HEK293 (cell line): ENCODE measurements around the gene CSMD2.
"Not testable (repeated sequence)": the region's sequence is repeated elsewhere in the genome, so short reads cannot be mapped to it uniquely, and the experiment has no call there.

Source experiments
- CTCF ChIA-PET: fragments of 350-600 bp; formaldehyde crosslinking; extraction: SDS; loops from one replicate; lab custom pipeline; 2021; ENCODE audit warnings: antibody characterized with exemption; lab: Yijun Ruan, JAX
- POLR2A ChIA-PET: fragments of 300-600 bp; formaldehyde crosslinking; extraction: SDS; loops from one replicate; lab custom pipeline; 2020; ENCODE audit warnings: antibody characterized with exemption, inconsistent platforms; lab: Yijun Ruan, JAX
- H3K27ac ChIP-seq: fragments of 200-500 bp; sonication (Bioruptor generic); 2 replicates; pipeline ENCODE4 v1.5.1; 2014; ENCODE audit warnings: low read depth, low read length, control low read depth, inconsistent platforms; ENCODE audit errors: extremely low read depth
- H3K36me3 ChIP-seq, 2 experiments: fragments of 200-500 bp in 1 of 2; sonication (Bioruptor generic) in 1 of 2; 1 replicate in 1 of 2; 2 replicates in 1 of 2; pipeline ENCODE4 v1.5.1; 2014 to 2017; ENCODE audit warnings: inconsistent platforms in 2 of 2, low read length in 2 of 2; ENCODE audit not compliant: control insufficient read depth in 2 of 2, insufficient read depth in 1 of 2
- H3K4me1 ChIP-seq: fragments of 200-500 bp; sonication (Bioruptor generic); 2 replicates; pipeline ENCODE4 v1.5.1; 2014; ENCODE audit warnings: mild to moderate bottlenecking, low read length, inconsistent platforms; ENCODE audit not compliant: control insufficient read depth, insufficient read depth
- H3K4me3 ChIP-seq: 2 replicates; pipeline ENCODE4 v1.5.1; 2011; ENCODE audit warnings: low read depth, mild to moderate bottlenecking, control low read depth, low read length, moderate library complexity
- H3K9me3 ChIP-seq: fragments of 200-500 bp; sonication (Bioruptor generic); 2 replicates; pipeline ENCODE4 v1.5.1; 2014; ENCODE audit warnings: low read depth, low read length, inconsistent platforms; ENCODE audit not compliant: control insufficient read depth, insufficient read depth
- SCRT1 ChIP-seq: fragments of 450-650 bp; formaldehyde crosslinking; IDR thresholded peaks from 2 replicates; pipeline ENCODE4 v1.5.1; 2016; ENCODE audit warnings: missing biosample characterization, missing genetic modification characterization, borderline replicate concordance
- ZBTB8A ChIP-seq: fragments of 450-650 bp; formaldehyde crosslinking; IDR thresholded peaks from 2 replicates; pipeline ENCODE4 v1.5.1; 2016; ENCODE audit warnings: missing biosample characterization, missing genetic modification characterization
- ZIC2 ChIP-seq: fragments of 450-650 bp; formaldehyde crosslinking; IDR thresholded peaks from 2 replicates; pipeline ENCODE4 v1.5.1; 2016; ENCODE audit warnings: missing biosample characterization, missing genetic modification characterization
- ZNF16 ChIP-seq: fragments of 450-650 bp; formaldehyde crosslinking; IDR thresholded peaks from 2 replicates; pipeline ENCODE4 v1.5.1; 2016; ENCODE audit warnings: low read depth, missing biosample characterization, missing genetic modification characterization
- ZNF169 ChIP-seq: fragments of 450-650 bp; formaldehyde crosslinking; IDR thresholded peaks from 2 replicates; pipeline ENCODE4 v1.5.1; 2016; ENCODE audit warnings: missing biosample characterization, missing genetic modification characterization
- ZNF202 ChIP-seq: fragments of 450-650 bp; formaldehyde crosslinking; IDR thresholded peaks from 2 replicates; pipeline ENCODE4 v1.5.1; 2016; ENCODE audit warnings: missing biosample characterization, missing genetic modification characterization, borderline replicate concordance
- ZNF248 ChIP-seq: fragments of 450-650 bp; formaldehyde crosslinking; IDR thresholded peaks from 2 replicates; pipeline ENCODE4 v1.5.1; 2017; ENCODE audit warnings: missing biosample characterization, missing genetic modification characterization
- ZNF292 ChIP-seq: fragments of 450-650 bp; formaldehyde crosslinking; IDR thresholded peaks from 2 replicates; pipeline ENCODE4 v1.5.1; 2016; ENCODE audit warnings: low read depth, missing biosample characterization, missing genetic modification characterization, borderline replicate concordance
- ZNF350 ChIP-seq: fragments of 450-650 bp; formaldehyde crosslinking; IDR thresholded peaks from 2 replicates; pipeline ENCODE4 v1.5.0; 2017; ENCODE audit warnings: missing biosample characterization, mild to moderate bottlenecking, missing genetic modification characterization
- ZNF473 ChIP-seq: fragments of 450-650 bp; formaldehyde crosslinking; IDR thresholded peaks from 2 replicates; pipeline ENCODE4 v1.5.1; 2017; ENCODE audit warnings: missing biosample characterization, missing genetic modification characterization
- ZNF48 ChIP-seq: fragments of 450-650 bp; formaldehyde crosslinking; IDR thresholded peaks from 2 replicates; pipeline ENCODE4 v1.5.1; 2016; ENCODE audit warnings: missing biosample characterization, missing genetic modification characterization
- ZNF501 ChIP-seq: fragments of 450-650 bp; formaldehyde crosslinking; IDR thresholded peaks from 2 replicates; pipeline ENCODE4 v1.5.1; 2016; ENCODE audit warnings: missing biosample characterization, missing genetic modification characterization
- ZNF558 ChIP-seq: fragments of 450-650 bp; formaldehyde crosslinking; IDR thresholded peaks from 2 replicates; pipeline ENCODE4 v1.5.1; 2016; ENCODE audit warnings: missing biosample characterization, missing genetic modification characterization
- ZSCAN5A ChIP-seq: fragments of 450-650 bp; formaldehyde crosslinking; IDR thresholded peaks from 2 replicates; pipeline ENCODE4 v1.5.1; 2016; ENCODE audit warnings: missing biosample characterization, missing genetic modification characterization
- TF ChIP-seq, protein P1 (sequence below): fragments of 450-650 bp; formaldehyde crosslinking; conservative IDR thresholded peaks from 2 replicates; pipeline ENCODE4 v1.5.1; 2016; ENCODE audit warnings: low read depth, missing biosample characterization, missing genetic modification characterization
- TF ChIP-seq, protein P2 (sequence below): fragments of 450-650 bp; formaldehyde crosslinking; IDR thresholded peaks from 2 replicates; pipeline ENCODE4 v1.5.1; 2017; ENCODE audit warnings: missing biosample characterization, missing genetic modification characterization

The CSMD2 gene

DNA sequence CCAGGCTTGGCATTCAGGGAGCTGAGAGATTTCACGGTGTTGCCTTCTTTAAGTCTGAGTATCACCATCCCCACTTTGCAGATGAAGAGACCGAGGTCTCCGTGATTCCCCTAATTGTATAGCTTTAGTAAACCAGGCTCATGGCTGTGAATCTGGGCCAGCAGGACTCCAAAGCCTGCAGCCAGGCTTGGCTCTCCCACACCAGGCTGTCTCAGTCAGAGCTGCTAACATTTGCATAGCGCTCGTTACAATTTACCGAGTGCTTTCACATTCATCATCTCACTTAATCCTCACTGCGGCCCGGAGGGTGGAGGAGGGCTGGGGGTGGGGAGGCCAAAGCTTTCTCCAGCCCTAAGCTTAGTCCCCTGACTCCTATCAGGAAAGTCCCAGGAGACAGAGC lies 23.4 kb upstream of the CSMD2 start:
- no peaks in the 10 kb centered on the region for H3K9me3 ChIP-seq
- H3K36me3 ChIP-seq: no peaks in the 10 kb centered on the region
- TF ChIP-seq ZNF501 (tag by site-specific recombination): no peak
- no peak for TF ChIP-seq ZNF16 (tag by site-specific recombination)
- no peak for TF ChIP-seq ZBTB8A (tag by site-specific recombination)
- no peak for TF ChIP-seq ZIC2 (tag by site-specific recombination)
- no peak for TF ChIP-seq ZSCAN5A (tag by site-specific recombination)
- TF ChIP-seq ZNF473 (tag by site-specific recombination): no peak
- no peak for TF ChIP-seq SCRT1
- H3K4me3 ChIP-seq: no peak overlapping the region
- CTCF ChIA-PET: interaction anchor here (0.7 kb wide), 1 partner anchor 19 kb away, joined by 3 read pairs; no protein-coding TSS in a partner anchor
- no peaks in the 10 kb centered on the region for H3K4me1 ChIP-seq
- POLR2A ChIA-PET: no interaction called here
- H3K27ac ChIP-seq: no peak overlapping the region

GRCh38 chr1:34186741-34187494 lies 21.9 kb upstream of the CSMD2 start:
- Histone ChIP-seq H3K4me3 (no peak overlapping the region), H3K27ac (no peak overlapping the region), H3K4me1 (no peaks in the 10 kb centered on the region), H3K36me3 (no peaks in the 10 kb centered on the region), H3K9me3 (no peaks in the 10 kb centered on the region)
- CTCF ChIA-PET: no interaction called here
- POLR2A ChIA-PET: no interaction called here
- no peak for TF ChIP-seq ZNF48 (tag by site-specific recombination)
- no peak for TF ChIP-seq ZNF292 (tag by site-specific recombination)
- no peak for TF ChIP-seq ZNF558
- TF ChIP-seq ZSCAN5A (tag by site-specific recombination): no peak
- no peak for TF ChIP-seq ZNF501 (tag by site-specific recombination)
- TF ChIP-seq, protein P1, sequence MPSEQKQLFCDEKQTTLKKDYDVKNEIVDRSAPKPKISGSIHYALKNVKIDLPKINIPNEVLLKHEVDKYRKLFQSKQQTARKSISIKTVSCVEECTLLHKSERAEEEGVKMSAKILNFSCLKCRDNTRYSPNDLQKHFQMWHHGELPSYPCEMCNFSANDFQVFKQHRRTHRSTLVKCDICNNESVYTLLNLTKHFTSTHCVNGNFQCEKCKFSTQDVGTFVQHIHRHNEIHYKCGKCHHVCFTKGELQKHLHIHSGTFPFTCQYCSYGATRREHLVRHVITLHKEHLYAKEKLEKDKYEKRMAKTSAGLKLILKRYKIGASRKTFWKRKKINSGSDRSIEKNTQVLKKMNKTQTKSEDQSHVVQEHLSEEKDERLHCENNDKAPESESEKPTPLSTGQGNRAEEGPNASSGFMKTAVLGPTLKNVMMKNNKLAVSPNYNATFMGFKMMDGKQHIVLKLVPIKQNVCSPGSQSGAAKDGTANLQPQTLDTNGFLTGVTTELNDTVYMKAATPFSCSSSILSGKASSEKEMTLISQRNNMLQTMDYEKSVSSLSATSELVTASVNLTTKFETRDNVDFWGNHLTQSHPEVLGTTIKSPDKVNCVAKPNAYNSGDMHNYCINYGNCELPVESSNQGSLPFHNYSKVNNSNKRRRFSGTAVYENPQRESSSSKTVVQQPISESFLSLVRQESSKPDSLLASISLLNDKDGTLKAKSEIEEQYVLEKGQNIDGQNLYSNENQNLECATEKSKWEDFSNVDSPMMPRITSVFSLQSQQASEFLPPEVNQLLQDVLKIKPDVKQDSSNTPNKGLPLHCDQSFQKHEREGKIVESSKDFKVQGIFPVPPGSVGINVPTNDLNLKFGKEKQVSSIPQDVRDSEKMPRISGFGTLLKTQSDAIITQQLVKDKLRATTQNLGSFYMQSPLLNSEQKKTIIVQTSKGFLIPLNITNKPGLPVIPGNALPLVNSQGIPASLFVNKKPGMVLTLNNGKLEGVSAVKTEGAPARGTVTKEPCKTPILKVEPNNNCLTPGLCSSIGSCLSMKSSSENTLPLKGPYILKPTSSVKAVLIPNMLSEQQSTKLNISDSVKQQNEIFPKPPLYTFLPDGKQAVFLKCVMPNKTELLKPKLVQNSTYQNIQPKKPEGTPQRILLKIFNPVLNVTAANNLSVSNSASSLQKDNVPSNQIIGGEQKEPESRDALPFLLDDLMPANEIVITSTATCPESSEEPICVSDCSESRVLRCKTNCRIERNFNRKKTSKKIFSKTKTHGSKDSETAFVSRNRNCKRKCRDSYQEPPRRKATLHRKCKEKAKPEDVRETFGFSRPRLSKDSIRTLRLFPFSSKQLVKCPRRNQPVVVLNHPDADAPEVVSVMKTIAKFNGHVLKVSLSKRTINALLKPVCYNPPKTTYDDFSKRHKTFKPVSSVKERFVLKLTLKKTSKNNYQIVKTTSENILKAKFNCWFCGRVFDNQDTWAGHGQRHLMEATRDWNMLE: no peak
- TF ChIP-seq ZNF248: no peak
- TF ChIP-seq ZNF169: no peak
- no peak for TF ChIP-seq ZNF202
- TF ChIP-seq ZNF350: no peak
- TF ChIP-seq, protein P2, sequence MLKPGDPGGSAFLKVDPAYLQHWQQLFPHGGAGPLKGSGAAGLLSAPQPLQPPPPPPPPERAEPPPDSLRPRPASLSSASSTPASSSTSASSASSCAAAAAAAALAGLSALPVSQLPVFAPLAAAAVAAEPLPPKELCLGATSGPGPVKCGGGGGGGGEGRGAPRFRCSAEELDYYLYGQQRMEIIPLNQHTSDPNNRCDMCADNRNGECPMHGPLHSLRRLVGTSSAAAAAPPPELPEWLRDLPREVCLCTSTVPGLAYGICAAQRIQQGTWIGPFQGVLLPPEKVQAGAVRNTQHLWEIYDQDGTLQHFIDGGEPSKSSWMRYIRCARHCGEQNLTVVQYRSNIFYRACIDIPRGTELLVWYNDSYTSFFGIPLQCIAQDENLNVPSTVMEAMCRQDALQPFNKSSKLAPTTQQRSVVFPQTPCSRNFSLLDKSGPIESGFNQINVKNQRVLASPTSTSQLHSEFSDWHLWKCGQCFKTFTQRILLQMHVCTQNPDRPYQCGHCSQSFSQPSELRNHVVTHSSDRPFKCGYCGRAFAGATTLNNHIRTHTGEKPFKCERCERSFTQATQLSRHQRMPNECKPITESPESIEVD (tag by site-specific recombination): no peak

DNA sequence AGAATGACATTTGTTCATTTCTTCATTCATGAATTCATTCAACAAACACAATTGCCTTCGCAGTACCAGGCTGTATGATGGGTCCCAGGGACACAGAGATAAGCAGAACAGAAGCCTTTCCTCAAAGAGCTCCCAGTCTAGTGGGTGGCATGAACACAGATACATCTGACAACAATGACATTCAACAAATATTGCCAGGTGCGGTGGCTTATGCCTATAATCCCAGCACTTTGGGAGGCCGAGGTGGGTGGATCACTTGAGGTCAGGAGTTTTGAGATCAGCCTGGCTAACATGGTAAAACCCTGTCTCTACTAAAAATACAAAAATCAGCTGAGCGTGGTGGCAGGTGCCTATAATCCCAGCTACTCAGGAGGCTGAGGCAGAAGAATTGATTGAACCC lies 18.4 kb upstream of the CSMD2 start:
- H3K9me3 ChIP-seq, H3K36me3 ChIP-seq, CTCF ChIA-PET, H3K4me3 ChIP-seq, POLR2A ChIA-PET, H3K4me1 ChIP-seq, H3K27ac ChIP-seq: not testable (repeated sequence)
